Lower lobe of right lung (tissue), 2 donors: ENCODE data around the gene CCDC57. TPM values are rescaled to one million over a fixed set of nuclear protein-coding genes. Genes with fewer than 3 reads are reported as not detected.

ENCODE experiments used
- ATAC-seq, 2 donors: fragments of 200-7000 bp; cut with Tn5 transposase; one replicate each; pipeline ENCODE4 v1.9.1; 2020 to 2022; ENCODE audit warnings: mild to moderate bottlenecking in 2 of 2, moderate library complexity in 2 of 2
- DNase-seq: peaks from one replicate; pipeline ENCODE4 v3.0.0-alpha.2; 2020
- H3K27ac ChIP-seq: fragments of 200-600 bp; one replicate; pipeline ENCODE4 v1.8.0; 2022
- H3K27me3 ChIP-seq: fragments of 200-600 bp; one replicate; pipeline ENCODE4 v1.8.0; 2022; ENCODE audit warnings: low read depth
- H3K36me3 ChIP-seq: fragments of 200-600 bp; one replicate; pipeline ENCODE4 v1.8.0; 2022; ENCODE audit warnings: mild to moderate bottlenecking
- H3K4me1 ChIP-seq: fragments of 200-600 bp; one replicate; pipeline ENCODE4 v1.8.0; 2022
- H3K4me3 ChIP-seq: fragments of 200-600 bp; one replicate; pipeline ENCODE4 v1.8.0; 2022; ENCODE audit warnings: mild to moderate bottlenecking
- H3K9me3 ChIP-seq: fragments of 200-600 bp; one replicate; pipeline ENCODE4 v1.8.0; 2022
- intact Hi-C: fragments of 100-400 bp; cut with DNase I; formaldehyde crosslinking; loops from one replicate; pipeline ENCODE4 v1.11.0; 2022
- total RNA-seq: library from RNA; stranded (reverse); fragmentation: NEBNext Ultra II Directional; extraction: Animal tissue kit (Norgen Biotek cat#: 25700); gene quantifications from one replicate; pipeline ENCODE4 v1.2.1, GENCODE V29; 2021
- TF ChIP-seq, protein P1 (sequence below): fragments of 200-600 bp; IDR thresholded peaks from one replicate; pipeline ENCODE4 v1.8.0; 2022; ENCODE audit warnings: antibody characterized with exemption, mild to moderate bottlenecking
- donor health status: DM: no; HTN: yes; CAD: no; lungs with severe emphysema.

The CCDC57 gene
- total RNA-seq, 1 donor from 2014 or later = 63.4 TPM

DNA sequence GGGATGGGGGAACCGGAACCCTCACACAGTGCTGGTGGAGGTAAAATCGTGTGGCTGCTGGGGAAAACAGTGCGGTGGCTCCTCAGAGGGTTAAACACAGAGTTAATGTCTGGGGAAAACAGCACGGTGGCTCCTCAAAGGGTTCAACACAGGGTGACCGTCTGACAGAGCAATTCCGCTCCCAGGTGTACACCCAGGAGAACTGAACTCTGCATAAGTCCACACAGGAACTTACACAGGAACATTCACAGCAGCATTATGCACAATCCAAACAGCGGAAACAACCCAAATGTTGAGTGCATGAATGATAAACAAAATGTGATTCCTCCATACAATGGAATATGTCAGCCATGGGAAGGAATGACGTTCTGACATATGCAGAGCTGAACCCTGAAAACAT, 51.4 kb downstream of the CCDC57 start:
- H3K27ac ChIP-seq = no peak overlapping the region
- no peaks in the 10 kb centered on the region for H3K27me3 ChIP-seq
- H3K36me3 ChIP-seq = peaks cover 55% of the 10 kb centered on the region
- TF ChIP-seq, protein P1, sequence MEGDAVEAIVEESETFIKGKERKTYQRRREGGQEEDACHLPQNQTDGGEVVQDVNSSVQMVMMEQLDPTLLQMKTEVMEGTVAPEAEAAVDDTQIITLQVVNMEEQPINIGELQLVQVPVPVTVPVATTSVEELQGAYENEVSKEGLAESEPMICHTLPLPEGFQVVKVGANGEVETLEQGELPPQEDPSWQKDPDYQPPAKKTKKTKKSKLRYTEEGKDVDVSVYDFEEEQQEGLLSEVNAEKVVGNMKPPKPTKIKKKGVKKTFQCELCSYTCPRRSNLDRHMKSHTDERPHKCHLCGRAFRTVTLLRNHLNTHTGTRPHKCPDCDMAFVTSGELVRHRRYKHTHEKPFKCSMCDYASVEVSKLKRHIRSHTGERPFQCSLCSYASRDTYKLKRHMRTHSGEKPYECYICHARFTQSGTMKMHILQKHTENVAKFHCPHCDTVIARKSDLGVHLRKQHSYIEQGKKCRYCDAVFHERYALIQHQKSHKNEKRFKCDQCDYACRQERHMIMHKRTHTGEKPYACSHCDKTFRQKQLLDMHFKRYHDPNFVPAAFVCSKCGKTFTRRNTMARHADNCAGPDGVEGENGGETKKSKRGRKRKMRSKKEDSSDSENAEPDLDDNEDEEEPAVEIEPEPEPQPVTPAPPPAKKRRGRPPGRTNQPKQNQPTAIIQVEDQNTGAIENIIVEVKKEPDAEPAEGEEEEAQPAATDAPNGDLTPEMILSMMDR = no peak
- DNase-seq (no peak), ATAC-seq (no peak)
- H3K9me3 ChIP-seq = no peaks in the 10 kb centered on the region
- H3K4me1 ChIP-seq = no peaks in the 10 kb centered on the region
- H3K4me3 ChIP-seq = no peak overlapping the region
- intact Hi-C loops = loop anchor here (5.0 kb wide), 1 partner anchor 134 kb away; no protein-coding TSS in a partner anchor

- no peak overlapping the region for H3K27ac ChIP-seq
- no peak for ATAC-seq
- intact Hi-C loops = loop anchor here (5.0 kb wide), 1 partner anchor 133 kb away; no protein-coding TSS in a partner anchor
- DNase-seq = no peak
- TF ChIP-seq, protein P1 = no peak
- H3K27me3 ChIP-seq = no peaks in the 10 kb centered on the region
- no peak overlapping the region for H3K4me3 ChIP-seq
- H3K36me3 ChIP-seq = peaks cover 44% of the 10 kb centered on the region
- no peaks in the 10 kb centered on the region for H3K9me3 ChIP-seq
- no peaks in the 10 kb centered on the region for H3K4me1 ChIP-seq
Observed at GRCh38 chr17:82160075-82160474, 52.6 kb downstream of the CCDC57 start.

DNA sequence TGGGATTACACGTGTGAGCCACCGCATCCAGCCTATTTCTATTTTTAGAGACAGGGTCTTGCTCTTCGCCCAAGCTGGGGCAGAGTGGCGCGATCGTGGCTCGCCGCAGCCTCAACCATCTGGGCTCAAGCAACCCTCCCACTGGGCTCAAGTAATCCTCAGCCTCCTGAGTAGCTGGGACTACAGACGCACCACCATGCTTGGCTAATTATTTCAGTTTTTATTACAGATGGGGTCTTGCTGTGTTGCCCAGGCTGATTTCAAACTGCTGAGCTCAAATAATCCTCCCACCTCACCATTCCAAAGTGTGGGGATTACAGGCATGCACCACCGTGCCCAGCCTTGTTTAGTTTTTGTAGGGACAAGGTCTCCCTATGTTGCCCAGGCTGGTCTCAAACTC, 53.8 kb downstream of the CCDC57 start:
- DNase-seq = no peak

DNA sequence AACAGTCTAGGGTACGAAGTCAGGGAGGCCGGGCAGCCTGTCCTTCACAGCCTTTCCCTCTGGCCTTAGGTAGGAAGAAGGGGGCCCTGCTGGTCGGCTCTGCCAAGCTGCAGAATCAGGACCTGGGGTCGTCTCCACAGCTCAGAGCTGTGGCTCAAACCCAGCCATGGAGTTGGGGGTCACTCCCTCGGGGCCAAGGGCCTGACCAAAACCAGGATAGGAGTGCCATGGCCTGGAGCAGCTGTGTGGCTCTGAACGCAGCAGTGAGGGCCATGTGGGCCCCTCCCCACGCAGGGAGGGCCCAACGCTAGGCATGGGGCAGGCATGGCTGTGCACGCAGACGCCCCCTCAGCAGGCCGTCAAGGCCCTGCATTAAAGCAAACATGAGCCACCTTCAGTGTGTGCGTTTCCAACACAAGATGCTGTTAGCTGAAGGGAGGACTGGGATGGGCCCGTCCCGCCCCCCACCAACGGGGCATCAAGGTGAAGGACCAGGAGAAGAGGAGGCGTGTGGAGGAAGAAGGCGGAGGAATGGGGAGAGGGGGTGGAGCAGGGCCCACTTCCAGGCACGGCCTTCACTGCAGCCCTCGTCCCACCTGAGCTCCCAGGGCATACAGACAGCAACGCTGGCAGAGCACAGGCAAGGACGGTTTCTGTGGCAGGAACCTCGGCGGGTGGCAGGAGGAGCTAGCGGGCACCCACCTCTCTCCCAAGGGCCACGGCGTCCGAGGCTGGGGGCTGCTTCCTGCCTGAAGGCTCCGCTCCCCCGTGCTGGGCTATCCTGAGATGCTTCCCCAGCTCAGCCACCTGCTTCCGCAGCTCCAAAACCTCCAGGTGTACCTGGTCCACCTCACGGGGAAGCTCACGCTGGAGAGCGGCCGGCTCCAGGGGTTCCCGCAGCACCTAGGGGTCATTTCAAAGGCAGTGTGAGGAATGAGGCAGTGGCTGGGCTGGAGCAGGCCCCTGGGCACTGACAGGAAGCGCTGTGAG, 55.3 kb downstream of the CCDC57 start:
- DNase-seq = no peak
- no peaks in the 10 kb centered on the region for H3K27me3 ChIP-seq
- H3K9me3 ChIP-seq = no peaks in the 10 kb centered on the region
- intact Hi-C loops = no loop called here
- TF ChIP-seq, protein P1 = no peak
- H3K36me3 ChIP-seq = peaks cover 30% of the 10 kb centered on the region
- no peak for ATAC-seq
- H3K4me1 ChIP-seq = peaks cover under 1% of the 10 kb centered on the region
- H3K27ac ChIP-seq = no peak overlapping the region
- H3K4me3 ChIP-seq = no peak overlapping the region

More for the DNA sequence above, 53.8 kb downstream of the CCDC57 start:
- Histone ChIP-seq H3K9me3 (no peaks in the 10 kb centered on the region), H3K4me1 (no peaks in the 10 kb centered on the region), H3K4me3 (no peak overlapping the region), H3K36me3 (peaks cover 38% of the 10 kb centered on the region), H3K27ac (no peak overlapping the region), H3K27me3 (no peaks in the 10 kb centered on the region)
- intact Hi-C loops = no loop called here
- no peak for ATAC-seq
- TF ChIP-seq, protein P1 = no peak

GRCh38 chr17:82156284-82156925, 56.2 kb downstream of the CCDC57 start:
- TF ChIP-seq, protein P1 = no peak
- no peak overlapping the region for H3K4me3 ChIP-seq
- H3K27me3 ChIP-seq = no peaks in the 10 kb centered on the region
- peaks cover 3% of the 10 kb centered on the region for H3K4me1 ChIP-seq
- intact Hi-C loops = no loop called here
- ATAC-seq (no peak), DNase-seq (no peak)
- no peaks in the 10 kb centered on the region for H3K9me3 ChIP-seq
- no peak overlapping the region for H3K27ac ChIP-seq
- H3K36me3 ChIP-seq = peaks cover 30% of the 10 kb centered on the region
